Mesenteric fat pad (tissue), 1 donor: ENCODE measurements around the gene FSD1L. TPM values are rescaled to one million over a fixed set of nuclear protein-coding genes. Genes with fewer than 3 reads are reported as not detected.

Source experiments
- DNase-seq: peaks from one replicate; pipeline ENCODE4 v3.0.0-alpha.2; 2020; ENCODE audit warnings: low spot score
- long read RNA-seq: library from polyadenylated mRNA; unstranded; transcript quantifications from one replicate; pipeline ENCODE4 v2.0.0, GENCODE V29; 2020
- total RNA-seq: library from RNA; stranded (reverse); fragmentation: NEBNext Ultra II Directional; extraction: Animal tissue kit (Norgen Biotek cat#: 25700); gene quantifications from one replicate; pipeline ENCODE4 v1.2.1, GENCODE V29; 2021
- donor health status: DM: yes; HTN: yes; CAD: no.

FSD1L gene
- total RNA-seq: 5.1 TPM
- long read RNA-seq, partial matches to known transcripts: 0 of 8 reads
- long read RNA-seq, other reads (novel, unspliced or antisense): 7 of 8 reads

- DNase-seq: peak; percentile 97
These were observed at the start of gene FSD1L for GRCh38 chr9:105447814-105448812. Gene FSD1L, plus strand, starts transcription at chr9:105448034. Its CDS starts 187 bp downstream, at chr9:105448221.

- DNase-seq: no peak
These were observed 48.7 kb upstream of the FSD1L start for GRCh38 chr9:105399117-105399516.

DNA sequence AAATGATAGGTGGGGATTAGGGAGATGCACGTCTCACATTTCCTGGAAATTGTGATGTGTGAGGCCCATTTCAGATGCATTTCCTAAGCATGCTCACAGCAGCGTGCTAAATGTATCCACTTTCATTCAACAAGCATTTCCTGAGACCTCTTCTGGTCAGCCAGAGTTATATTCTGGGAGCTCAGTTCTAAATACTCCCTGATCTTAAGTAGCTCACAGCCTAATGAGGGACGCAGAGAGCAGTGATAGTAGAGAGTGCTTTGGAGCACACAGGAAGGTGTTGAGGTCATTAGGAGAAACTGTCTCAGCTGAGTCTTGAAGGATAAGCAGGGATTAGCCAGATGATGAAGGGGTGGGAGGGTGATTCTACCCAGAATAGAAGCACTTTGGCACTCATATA lies 46.2 kb upstream of the FSD1L start:
- no peak for DNase-seq

DNA sequence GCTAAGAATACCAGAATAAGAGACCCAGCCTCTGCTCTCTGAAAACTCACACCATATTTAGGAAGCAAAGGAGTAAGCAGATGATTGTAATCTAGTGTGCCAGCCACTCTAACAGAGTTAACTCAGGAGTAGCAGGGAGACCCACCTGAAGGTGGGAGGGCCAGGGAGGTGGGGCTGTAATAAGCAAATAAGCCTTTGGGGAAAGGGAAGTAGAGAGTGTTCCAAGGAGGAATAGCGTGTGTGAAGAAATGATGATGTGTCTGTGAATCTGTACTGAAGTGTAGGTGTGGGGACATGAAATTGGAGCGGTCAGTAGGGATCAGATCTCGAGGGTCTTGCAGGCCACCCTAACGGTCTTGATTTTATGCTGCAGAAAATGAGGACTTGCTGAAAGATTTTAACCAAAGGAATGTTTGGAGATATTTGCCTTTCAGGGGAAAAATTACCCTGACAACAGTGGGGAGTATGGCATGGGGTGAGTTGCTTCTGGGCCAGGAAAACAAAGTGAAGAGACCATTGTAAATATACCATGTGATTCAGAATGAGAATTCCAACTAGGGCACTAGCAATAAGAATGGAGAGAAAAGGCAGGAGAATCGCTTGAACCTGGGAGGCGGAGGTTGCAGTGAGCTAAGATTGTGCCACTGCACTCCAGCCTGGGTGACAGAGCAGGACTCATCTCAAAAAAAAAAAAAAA lies 44.1 kb upstream of the FSD1L start:
- no peak for DNase-seq

- no peak for DNase-seq
These were observed 42.2 kb upstream of the FSD1L start for GRCh38 chr9:105405514-105406131.

DNA sequence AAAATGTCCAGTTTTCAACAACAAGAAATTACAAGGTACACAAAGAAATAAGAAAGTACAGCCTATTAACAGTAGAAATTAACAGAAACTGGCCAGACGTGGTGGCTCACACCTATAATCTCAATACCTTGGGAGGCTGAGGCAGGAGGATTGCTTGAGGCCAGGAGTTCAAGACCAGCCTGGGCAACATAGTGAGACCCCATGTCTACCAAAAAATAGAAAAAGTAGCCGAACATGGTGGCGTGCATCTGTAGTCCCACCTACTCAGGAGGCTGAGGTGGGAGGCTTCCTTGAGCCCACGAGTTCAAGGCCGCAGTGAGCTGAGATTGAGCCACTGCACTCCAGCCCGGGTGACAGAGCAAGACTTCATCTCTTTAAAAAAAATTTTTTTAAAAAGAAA lies 41.5 kb upstream of the FSD1L start:
- DNase-seq: no peak

- DNase-seq: no peak
These were observed 34.3 kb upstream of the FSD1L start for GRCh38 chr9:105413525-105413924.

DNA sequence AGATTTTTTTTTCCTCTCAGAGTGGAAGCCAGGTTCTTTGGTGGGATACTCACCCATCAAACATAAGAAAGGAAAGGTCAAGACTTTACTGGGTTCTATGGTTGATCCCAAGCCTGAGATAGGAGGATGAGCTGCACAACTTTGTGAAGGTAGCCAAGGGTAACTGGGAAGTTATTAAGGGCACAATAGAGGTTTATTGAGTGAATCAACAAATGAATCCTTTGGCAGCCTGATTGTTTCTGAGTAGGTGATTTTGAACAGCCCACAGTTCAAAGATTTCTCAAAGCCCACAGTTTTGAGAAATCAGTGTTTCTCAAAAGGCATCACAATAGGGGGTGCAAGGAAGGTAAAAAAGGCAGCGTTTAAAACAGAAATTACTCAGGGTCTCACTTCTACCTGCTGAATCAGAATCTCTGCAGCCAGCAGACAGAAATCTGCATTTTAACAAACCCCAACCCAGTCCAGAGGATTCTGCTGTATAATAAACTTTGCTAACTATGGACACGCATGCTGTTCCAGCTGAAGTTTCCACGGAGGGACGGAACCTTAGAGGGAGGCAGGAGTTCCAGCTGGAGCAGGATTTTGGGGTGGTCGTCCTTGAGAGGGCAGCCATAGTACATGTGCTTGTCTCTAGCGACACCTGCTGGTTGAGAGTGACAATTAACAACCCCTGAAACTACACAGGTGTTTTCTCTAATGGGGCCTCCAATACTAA lies 32.7 kb upstream of the FSD1L start:
- no peak for DNase-seq

DNA sequence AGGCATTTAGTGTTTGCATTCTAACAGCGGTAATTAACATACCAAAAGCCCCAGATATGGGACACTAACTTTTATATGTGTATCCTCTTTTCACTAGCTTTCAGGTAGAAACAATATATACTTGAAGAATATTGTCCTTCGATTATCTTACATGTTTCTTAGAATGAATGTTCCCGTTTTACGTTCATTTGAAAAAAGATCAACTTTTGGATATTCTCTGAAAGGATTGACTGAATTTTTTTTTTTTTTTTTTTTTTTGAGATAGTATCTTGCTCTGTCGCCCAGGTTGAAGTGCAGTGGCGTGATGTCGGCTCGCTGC lies 32.2 kb upstream of the FSD1L start:
- no peak for DNase-seq

DNA sequence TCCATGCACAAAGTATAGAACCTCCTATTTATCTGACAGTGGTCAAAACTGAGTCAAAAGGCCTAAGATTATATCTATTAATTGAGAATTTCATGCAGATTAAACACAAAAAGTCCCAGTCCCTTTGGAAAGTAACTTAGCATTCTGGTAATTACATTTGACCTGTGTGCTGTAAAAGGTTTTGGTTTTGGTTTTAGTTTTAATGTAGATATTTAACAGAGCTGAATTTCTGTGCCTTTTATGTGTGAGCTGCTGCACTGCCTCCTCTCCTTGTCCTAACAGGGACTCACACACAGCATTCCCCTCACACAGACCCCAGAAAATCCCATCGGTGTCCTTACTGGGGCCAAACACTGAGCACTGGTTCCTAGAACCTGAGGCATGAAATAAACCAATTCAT lies 31.0 kb upstream of the FSD1L start:
- no peak for DNase-seq

DNA sequence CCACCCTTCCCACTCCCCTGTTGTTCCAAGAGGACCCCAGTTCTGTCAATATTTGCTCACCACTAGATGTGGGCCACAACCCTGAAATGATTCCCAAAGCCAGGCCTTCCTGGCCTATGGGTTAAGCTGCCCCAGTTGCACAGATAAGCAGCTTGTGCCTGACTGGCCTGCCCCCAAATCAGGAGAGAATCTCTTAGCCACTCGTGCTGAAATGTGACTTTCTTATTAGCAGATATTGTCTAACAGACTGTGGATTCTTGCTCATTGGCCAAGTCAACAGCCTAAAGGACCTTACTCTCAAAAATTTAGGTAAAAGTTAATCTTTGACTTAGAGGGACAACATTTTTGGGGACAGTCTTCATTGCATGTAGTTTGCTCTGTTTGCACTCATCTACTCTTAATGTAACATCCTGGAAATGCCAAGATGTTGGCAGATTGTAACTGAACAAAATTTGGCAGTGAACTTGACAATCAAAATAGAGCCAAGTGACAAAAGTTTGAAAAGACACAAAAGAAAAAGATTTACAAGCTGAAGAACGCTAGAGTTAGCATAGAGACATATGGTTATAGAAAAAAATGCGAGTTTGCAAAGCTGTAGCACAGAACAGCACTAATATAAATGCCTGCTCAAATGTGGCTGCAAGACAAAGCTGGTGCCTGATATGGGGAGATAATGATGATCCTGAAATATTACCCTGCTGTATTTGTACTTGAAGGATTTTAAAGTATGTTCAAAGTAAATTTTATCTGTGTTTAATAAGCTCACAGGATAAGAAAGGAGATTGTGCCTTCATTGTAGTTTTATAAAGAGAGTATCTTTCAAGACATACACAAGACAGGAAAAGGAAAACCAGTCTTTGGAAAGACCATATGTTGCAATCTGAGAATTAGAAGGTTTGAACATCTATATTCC lies 29.0 kb upstream of the FSD1L start:
- no peak for DNase-seq

DNA sequence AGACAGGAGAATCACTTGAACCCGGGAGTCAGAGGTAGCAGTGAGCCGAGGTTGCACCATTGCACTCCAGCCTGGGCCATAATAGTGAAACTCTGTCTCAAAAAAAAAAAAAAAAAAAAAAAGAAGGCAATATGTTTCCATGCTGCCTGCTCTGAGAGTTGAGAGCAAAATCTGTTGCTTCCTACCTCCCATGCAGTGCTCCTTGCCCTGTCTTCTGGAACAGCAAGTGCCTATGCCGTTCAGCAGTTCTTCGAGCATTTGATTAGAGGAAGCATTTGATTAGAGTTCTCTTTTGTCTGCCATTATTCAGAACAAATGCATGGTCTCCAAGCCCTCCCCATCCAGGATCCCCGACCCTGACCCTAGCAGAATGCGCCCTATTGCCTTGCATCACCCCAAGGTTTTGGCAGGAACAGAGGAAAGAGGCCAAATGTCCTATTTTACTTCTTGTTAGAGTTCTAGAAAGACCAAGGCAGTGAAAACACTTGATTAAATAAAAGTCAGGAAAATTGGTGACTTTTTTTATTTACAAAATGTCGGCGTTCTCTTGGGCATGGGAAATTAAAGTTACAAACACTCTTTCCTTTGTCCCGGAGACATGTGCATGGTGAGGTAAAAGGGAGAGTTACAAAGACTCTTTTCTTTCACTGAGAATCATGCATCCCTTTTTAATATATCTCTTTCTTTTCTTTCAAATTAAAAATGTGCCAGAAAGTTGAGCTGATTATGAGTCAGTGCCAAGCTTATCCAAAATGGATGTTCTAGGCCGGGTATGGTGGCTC lies 27.8 kb upstream of the FSD1L start:
- no peak for DNase-seq

GRCh38 chr9:105421154-105421553 lies 26.7 kb upstream of the FSD1L start:
- DNase-seq: no peak

- DNase-seq: no peak
These were observed 26.0 kb upstream of the FSD1L start for GRCh38 chr9:105421864-105422263.

DNA sequence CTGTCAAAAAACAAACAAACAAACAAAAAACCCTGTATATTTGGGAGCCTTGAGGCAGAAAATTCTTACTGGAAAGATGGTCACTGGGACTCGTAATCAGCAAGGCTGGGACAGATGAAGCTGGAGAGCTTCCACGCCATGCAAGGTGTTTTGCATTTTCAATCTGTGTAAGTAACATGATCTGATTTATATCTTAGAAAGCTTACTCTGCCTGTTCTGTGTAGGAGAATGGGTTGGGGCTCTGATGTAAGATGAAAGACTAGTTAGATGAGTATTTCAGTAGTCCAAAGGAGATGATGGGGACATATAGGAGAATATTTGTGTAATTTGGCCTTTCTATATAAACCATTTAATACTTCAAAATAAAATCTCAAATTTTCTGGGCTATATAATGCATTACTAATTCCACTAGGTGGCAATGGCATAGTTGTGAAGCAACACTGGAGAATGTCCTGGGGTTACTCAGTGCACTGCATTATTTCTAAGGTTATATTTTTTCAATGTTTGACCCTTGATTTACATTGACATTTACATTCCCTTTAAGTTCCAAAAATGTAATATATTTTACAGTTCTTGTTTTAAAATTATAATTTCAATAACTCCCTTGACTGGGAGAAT lies 21.9 kb upstream of the FSD1L start:
- DNase-seq: no peak

DNA sequence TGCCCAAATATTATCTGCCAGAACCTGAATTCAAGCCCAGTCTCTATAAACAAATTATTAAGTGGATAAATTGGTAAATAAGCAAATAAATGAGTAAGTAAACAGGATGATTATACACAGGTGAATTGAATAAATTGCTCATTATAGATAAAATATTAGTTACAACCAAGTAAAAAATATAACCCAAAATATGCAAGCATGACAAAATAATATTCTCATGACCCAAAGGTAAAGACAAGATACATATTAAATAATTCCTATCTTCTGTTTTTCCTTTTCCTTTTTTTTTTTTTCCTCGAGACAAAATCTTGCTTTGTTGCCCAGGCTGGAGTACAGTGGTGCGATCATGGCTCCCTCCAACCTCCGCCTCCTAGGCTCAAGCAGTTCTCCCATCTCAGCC lies 21.2 kb upstream of the FSD1L start:
- no peak for DNase-seq

DNA sequence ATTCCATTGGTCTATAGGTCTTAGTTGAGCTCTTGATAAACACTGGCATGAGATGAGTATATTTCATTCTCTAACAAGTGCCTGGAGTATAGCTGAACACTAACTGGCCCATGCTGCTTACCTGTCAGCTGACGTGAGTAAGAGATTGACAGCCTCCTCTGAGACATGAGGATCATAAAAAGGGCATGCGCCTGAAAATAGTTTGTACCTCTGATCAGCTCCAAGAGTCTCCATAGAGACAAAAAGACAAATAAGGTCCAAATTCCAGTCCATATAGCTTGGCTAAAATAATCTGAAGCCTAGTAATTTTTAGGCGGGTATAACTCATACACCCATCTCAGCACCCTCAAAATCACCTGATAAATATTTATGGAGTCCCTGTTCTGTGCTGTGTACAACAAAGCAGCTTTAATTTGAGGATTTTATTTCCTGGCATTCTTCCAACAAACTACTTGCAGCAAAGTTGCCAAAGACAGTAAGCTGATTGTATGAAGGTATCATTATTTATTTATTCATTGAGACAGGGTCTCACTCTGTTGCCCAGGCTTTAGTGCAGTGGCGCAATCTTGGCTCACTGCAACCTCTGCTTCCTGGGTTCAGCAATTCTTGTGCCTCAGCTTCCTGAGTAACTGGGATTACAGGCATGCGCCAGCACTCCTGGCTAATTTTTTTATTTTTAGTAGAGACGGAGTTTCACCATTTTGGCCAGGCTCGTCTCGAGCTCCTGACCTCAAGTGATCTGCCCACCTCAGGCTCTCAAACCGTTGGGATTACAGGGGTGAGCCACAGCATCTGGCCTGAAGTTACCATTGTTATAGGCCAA lies 16.2 kb upstream of the FSD1L start:
- no peak for DNase-seq

DNA sequence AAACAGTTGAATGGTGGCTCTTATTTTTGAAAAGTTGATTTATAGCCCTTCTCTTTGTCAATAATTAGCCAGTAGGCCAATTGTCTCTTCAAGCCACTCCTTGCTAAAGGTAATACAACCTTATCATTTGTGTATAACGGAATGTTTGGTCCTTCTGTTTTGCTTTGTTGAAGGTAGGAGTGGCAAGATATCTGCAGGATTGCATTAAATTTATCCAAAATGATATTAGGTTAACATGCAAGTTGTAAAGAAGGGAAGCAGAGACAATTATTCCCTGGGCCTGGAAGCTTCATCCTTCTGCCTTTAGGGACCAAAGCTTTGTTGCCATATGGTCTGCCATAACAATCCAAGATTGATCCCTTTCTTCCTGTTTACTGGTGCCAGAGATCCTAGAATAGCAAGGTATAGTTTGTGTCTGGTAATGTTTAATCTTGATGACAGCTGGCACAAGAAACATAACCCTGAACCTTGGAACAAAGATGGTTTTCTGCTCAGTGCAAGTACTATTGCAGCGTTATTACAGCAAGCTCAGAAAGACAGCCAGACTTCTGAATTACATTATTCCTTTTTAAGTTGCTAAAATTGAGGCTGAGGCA lies 15.5 kb upstream of the FSD1L start:
- no peak for DNase-seq
